ENCODE results near the gene EN2. TPM values are rescaled to one million over a fixed set of nuclear protein-coding genes. Genes with fewer than 3 reads are reported as not detected.

The EN2 gene
- polyA plus RNA-seq, 3 donors = 0.04 to 0.15 (median 0.06) TPM

DNA sequence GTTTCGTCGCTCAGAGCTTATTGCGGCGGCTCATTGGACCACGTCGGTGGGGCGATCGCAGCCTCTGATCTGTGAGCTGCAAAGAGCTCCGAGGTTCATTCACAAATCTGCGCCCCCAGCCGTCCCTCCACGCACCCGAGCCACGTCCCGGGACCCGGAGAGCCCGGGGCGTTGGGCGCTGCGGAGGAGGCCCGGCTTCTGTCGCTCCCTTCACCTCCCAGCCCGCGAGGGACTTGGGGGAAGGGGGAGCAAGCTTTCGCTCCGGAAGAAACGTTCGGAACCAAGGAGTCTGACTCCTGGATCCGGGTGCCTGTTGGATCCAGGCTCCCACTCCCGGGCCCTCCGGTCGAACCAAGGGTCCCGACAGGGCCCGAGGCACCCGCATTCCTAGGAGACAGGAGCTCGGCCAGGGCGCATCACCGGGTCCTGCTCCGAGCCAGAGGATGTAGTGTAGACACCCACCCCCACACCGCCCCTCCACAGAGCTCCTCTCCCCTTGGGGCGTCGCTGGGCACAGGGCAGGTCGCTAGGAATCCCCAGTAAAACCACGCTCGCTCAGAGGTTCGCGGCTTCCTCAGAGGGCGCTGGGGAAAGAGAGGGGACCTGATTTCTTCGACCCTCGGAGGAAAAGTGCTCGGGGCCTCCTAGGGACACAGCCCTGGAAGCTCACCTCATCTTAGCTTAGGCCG lies 7.9 kb upstream of the EN2 start:
- no peak for DNase-seq (ENCODE audit: low read depth in 3 of 3, low spot score in 2 of 3)

- DNase-seq (ENCODE audit: low read depth in 3 of 3, low spot score in 2 of 3) = no peak
Measured at GRCh38 chr7:155450558-155450969, 7.4 kb upstream of the EN2 start.

- no peak for DNase-seq (ENCODE audit: low read depth in 3 of 3, low spot score in 2 of 3)
Measured at GRCh38 chr7:155450970-155451801, 6.7 kb upstream of the EN2 start.

GRCh38 chr7:155451840-155452239 lies 6.1 kb upstream of the EN2 start:
- DNase-seq (ENCODE audit: low read depth in 3 of 3, low spot score in 2 of 3) = no peak

GRCh38 chr7:155452505-155453295 lies 5.2 kb upstream of the EN2 start:
- DNase-seq (ENCODE audit: low read depth in 3 of 3, low spot score in 2 of 3) = no peak

DNA sequence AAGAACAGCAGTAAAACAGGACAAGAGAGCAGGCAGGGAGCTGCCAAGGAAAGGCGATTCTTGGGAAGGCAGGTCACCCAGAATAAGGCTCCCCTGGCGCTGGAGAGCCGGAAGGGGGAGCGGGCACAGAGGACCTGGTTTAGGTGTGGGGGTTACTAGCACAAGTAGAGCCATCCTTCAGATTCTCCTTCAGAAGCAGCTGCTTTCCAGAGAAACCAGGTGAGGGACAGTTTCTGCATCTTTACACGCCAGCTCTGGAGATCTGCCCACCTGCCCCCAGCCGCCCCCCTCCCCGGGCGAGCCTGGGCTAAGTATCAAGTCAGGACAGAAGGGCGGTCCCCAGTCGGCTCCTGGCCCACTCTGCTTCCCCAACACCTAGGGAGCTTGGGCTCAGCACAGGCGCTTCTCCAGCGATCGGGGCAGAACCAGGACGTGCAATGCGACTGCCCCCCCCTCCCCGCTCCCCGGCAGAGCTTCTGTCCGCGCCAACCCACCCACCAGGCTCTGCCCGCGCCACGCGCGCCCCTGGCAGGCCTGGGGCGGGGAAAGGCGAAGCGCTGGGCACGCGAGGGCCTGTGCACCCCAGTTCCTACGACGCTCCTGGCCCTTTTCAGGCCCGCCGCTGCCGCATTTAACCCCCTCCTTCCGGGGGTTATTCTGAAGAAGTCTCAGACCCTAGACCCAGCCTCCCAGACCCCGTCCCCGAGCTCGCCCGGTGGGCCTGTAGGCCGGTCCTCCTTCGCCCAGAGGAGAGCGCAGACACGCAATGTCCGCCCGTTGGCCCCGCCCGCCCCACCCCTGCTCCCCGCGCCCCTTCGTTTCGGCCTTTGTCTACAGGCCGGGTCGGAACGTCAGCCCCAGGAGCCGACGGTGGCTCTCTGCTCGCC lies 4.4 kb upstream of the EN2 start:
- DNase-seq (ENCODE audit: low read depth in 3 of 3, low spot score in 2 of 3) = no peak

- no peak for DNase-seq (ENCODE audit: low read depth in 3 of 3, low spot score in 2 of 3)
Measured at GRCh38 chr7:155454183-155455112, 3.5 kb upstream of the EN2 start.

DNA sequence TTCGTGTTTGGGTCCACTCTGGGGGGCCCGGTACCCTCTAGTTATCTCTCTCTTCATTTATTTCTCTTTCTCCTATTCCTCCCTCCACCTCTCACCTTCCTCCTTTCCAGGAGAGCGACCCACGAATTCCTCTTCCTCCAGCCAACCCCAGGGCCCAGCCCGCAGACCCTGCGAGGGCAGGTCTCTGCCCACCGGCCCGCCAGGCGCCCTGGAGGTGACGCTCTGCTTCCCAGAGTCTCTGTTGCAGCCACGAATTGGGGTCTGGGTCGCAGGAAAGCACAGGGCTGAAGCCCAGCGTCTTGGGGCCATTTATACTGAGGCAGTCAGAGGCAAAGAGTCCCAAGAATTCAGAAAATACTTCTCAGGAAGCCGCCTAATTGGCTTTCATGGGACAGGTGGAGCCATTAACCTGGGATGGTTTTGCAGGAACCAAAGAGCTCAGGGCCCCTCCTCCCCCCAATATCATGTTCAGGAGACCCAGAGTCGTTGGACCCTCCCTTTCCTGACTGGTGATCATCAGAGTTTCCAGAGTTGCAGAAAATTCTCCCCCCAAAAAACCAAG lies 2.7 kb upstream of the EN2 start:
- DNase-seq (ENCODE audit: low read depth in 3 of 3, low spot score in 2 of 3) = no peak

- DNase-seq (ENCODE audit: low read depth in 3 of 3, low spot score in 2 of 3) = no peak
Measured at GRCh38 chr7:155455776-155456737, 1.9 kb upstream of the EN2 start.

DNA sequence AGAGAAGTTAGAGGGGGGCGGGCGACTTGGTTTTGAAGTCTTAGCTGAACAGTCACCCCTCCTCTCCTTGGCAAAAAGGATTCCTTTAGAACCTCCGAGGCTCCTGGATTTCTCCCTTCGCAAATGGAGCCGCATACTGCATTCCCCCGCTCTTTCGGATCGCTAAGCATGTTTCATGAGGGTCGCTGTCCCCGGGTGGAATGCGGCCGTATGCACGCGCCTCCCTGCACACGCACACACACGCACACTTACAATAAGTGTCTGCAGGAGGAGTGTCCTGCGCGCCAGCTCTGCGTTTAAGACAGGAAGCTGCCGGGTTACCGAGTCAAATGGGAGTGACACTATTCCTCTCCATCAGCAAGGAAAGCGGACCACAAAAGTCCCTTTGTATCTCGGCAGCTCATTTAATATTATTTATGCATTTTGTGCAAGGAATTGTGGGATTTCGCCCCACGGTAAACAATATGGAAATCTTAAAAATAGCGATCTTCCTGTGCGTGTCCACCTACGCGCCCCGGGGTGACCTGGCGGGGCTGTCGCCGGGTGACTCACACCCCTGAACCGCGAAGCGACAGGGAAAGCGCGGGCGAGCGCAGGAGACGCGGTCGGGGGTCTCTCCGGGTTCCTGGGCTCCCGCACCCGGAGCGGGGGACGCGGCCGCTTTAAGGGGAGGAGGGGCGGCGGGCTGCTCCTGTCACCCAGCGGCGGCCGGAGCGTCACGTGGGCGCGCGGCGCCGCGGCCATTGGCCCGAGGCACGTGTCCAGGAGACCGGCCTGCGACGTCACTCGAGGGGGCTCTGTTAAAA lies 988 bp upstream of the EN2 start:
- DNase-seq (ENCODE audit: low read depth in 3 of 3, low spot score in 2 of 3) = no peak

DNA sequence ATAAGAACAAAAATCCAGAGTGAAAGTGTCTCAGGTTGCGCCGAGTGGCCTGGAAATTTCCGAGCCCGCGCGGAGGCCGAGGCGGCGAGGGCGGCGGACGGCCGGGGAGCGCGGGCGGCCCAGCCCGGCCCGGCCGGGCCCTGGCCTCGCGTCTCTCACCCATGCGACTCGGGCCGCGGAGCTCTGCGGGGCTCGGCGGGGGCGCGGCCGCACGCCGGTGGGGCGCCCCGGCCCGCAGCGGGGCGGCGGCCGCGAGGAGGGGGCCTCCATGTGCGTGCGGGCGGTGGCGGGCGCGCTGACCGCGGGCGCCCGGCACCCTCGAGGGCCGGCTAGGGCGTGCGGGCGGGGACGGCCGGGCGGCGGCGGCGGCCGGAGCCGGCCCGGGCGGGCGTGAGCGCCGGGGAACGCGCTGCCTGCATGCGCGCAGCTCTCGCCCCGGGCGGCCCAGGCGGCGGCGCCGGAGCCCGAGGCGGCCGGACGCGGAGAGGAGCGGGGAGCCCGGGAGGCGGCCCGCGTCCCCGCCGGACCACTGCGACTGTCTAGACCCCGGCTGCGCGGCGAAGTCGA lies 302 bp upstream of the EN2 start:
- DNase-seq (ENCODE audit: low read depth in 3 of 3, low spot score in 2 of 3) = no peak

- no peak for DNase-seq (ENCODE audit: low read depth in 3 of 3, low spot score in 2 of 3)
Measured at GRCh38 chr7:155458878-155459699, 1.2 kb downstream of the EN2 start.

DNA sequence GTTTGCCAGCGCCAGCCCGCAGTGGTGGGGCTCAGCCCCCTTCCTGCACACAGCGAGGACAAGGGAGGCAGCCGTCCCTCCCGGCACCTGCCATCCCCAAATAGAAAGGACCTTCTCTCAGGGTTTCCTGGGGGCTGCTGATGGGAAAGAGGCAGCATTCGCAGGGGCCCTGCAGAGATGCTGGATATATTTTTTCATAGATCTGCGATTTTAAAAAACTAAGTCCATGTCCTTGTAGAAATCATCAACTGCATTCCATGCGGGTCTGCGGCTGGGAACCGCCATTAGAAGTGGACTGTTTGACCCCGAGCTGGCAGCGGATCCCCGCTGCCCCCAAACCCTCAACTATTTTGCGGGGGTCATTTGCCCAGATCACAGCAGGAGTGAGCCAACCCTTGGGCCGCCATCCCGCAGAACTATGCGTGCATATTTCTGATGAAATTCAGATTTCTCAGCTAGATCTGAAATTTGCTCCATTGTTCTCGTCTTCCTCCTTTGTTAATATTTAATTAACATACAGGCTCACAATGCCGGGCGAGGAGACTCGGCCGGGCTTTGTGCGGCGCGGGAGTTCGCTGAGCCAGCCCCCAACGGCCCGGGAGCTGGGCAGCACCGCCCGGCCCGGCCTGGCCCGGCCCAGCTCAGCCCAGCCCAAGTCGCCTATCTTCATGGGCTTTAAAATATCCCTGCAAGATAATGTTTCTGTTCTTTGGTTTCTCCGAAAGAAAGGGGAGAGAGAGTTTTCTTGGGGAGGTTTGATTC lies 2.0 kb downstream of the EN2 start:
- DNase-seq (ENCODE audit: low read depth in 3 of 3, low spot score in 2 of 3) = no peak

- no peak for DNase-seq (ENCODE audit: low read depth in 3 of 3, low spot score in 2 of 3)
Measured at GRCh38 chr7:155460926-155461613, 3.1 kb downstream of the EN2 start.
